HG03064 (cell line): ENCODE data around the gene CLSTN2.

Experiments
- ATAC-seq: cut with Tn5 transposase; IDR thresholded peaks from one replicate; pipeline ENCODE4 v1.9.1; 2021; ENCODE audit warnings: low read depth; ENCODE audit not compliant: unreplicated experiment

CLSTN2 gene

GRCh38 chr3:140176526-140176925 is 241.5 kb downstream of the CLSTN2 start:
- ATAC-seq, result no peak

- ATAC-seq, result no peak
These were observed 243.0 kb downstream of the CLSTN2 start for GRCh38 chr3:140177943-140178342.

GRCh38 chr3:140178482-140178881 is 243.5 kb downstream of the CLSTN2 start:
- no peak for ATAC-seq

GRCh38 chr3:140180603-140181002 is 245.6 kb downstream of the CLSTN2 start:
- ATAC-seq, result no peak

GRCh38 chr3:140185375-140185774 is 250.4 kb downstream of the CLSTN2 start:
- ATAC-seq, result no peak

GRCh38 chr3:140186421-140186920 is 251.5 kb downstream of the CLSTN2 start:
- no peak for ATAC-seq

GRCh38 chr3:140187028-140187427 is 252.0 kb downstream of the CLSTN2 start:
- no peak for ATAC-seq

- ATAC-seq, result no peak
These were observed 252.8 kb downstream of the CLSTN2 start for GRCh38 chr3:140187656-140188221.

- ATAC-seq, result no peak
These were observed 253.3 kb downstream of the CLSTN2 start for GRCh38 chr3:140188285-140188684.

- no peak for ATAC-seq
These were observed 254.3 kb downstream of the CLSTN2 start for GRCh38 chr3:140189267-140189666.

- no peak for ATAC-seq
These were observed 255.0 kb downstream of the CLSTN2 start for GRCh38 chr3:140189976-140190375.

- no peak for ATAC-seq
These were observed 262.0 kb downstream of the CLSTN2 start for GRCh38 chr3:140196970-140197369.

- ATAC-seq, result no peak
These were observed 263.3 kb downstream of the CLSTN2 start for GRCh38 chr3:140198242-140198641.

- ATAC-seq, result no peak
These were observed 264.0 kb downstream of the CLSTN2 start for GRCh38 chr3:140199008-140199407.

- no peak for ATAC-seq
These were observed 264.8 kb downstream of the CLSTN2 start for GRCh38 chr3:140199743-140200142.

GRCh38 chr3:140203510-140203909 is 268.5 kb downstream of the CLSTN2 start:
- no peak for ATAC-seq

- no peak for ATAC-seq
These were observed 269.4 kb downstream of the CLSTN2 start for GRCh38 chr3:140204271-140204984.

- ATAC-seq, result no peak
These were observed 270.6 kb downstream of the CLSTN2 start for GRCh38 chr3:140205598-140205997.

- no peak for ATAC-seq
These were observed 271.4 kb downstream of the CLSTN2 start for GRCh38 chr3:140206196-140207040.

GRCh38 chr3:140207541-140207940 is 272.6 kb downstream of the CLSTN2 start:
- ATAC-seq, result no peak

GRCh38 chr3:140216249-140216648 is 281.3 kb downstream of the CLSTN2 start:
- no peak for ATAC-seq
